Measurements from ENCODE around the gene CEBPA.

DNA sequence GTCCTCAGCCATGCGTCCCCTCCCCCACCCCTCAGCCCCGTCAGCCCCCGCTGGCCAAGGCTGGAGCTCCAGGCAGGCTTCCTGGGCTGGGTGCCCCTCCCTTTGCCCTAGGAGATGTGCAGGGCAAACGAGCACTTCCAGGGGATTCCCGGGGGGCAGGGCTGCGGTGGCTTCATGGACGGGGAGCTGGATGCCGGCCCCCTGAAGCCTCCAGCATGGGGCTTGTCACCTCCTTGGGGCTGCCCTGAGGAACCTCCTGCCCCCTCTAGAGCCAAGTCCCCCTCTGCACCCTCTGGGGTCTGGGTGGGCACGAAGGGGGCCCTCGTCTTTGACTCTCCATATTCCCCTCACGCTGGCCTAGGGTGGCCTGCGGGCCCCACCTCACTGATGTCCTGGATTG lies 51.3 kb downstream of the CEBPA start:
- no peak for TF ChIP-seq YY1 (IDR thresholded peaks at IDR 0.05; ENCODE audit: insufficient read depth, insufficient read length)
- TF ChIP-seq ZNF274 (IDR thresholded peaks at IDR 0.05; ENCODE audit: low read depth, low read length): no peak
- no peak for TF ChIP-seq SUZ12 (IDR thresholded peaks at IDR 0.05; ENCODE audit: extremely low read depth, insufficient read depth, insufficient read length)

Data from NT2/D1 (cell line).